Heart right ventricle (tissue), 16 donors: ENCODE measurements around the gene TIGD7. TPM values are rescaled to one million over a fixed set of nuclear protein-coding genes. Genes with fewer than 3 reads are reported as not detected.

Source experiments
- ATAC-seq, 8 donors: fragments of 200-7000 bp; cut with Tn5 transposase; one replicate each; pipeline ENCODE4 v1.9.1; 2020; ENCODE audit warnings: mild to moderate bottlenecking in 8 of 8, moderate library complexity in 8 of 8, moderate number of reproducible peaks in 1 of 8
- DNase-seq, 2 donors: peaks; one replicate each; pipeline ENCODE4 v3.0.0-alpha.2; 2020
- H3K27ac ChIP-seq, 10 donors: fragments of 200-600 bp; sonication (generic) in 2 of 10; one replicate each; pipeline versions ENCODE4 v1.5.0 to v1.8.0; 2020 to 2022; ENCODE audit warnings: mild to moderate bottlenecking in 3 of 10
- H3K27me3 ChIP-seq, 7 donors: fragments of 200-600 bp; one replicate each; pipeline ENCODE4 v1.8.0; 2021 to 2022; ENCODE audit warnings: mild to moderate bottlenecking in 2 of 7
- H3K36me3 ChIP-seq, 9 donors: fragments of 200-600 bp; sonication (generic) in 1 of 9; one replicate each; pipeline versions ENCODE4 v1.5.0 to v1.8.0; 2020 to 2022; ENCODE audit warnings: mild to moderate bottlenecking in 2 of 9
- H3K4me1 ChIP-seq, 9 donors: fragments of 200-600 bp; sonication (generic) in 1 of 9; one replicate each; pipeline versions ENCODE4 v1.5.0 to v1.8.0; 2020 to 2022; ENCODE audit warnings: mild to moderate bottlenecking in 4 of 9
- H3K4me3 ChIP-seq, 10 donors: fragments of 200-600 bp; sonication (generic) in 2 of 10; one replicate each; pipeline versions ENCODE4 v1.5.0 to v1.8.0; 2020 to 2022; ENCODE audit warnings: mild to moderate bottlenecking in 7 of 10, moderate library complexity in 2 of 10
- H3K9me3 ChIP-seq, 11 donors: fragments of 200-600 bp in 10 of 11; sonication (generic) in 2 of 11; one replicate each; pipeline versions ENCODE4 v1.5.0 to v1.8.0; 2013 to 2022; ENCODE audit warnings: mild to moderate bottlenecking in 2 of 11, control low read depth in 1 of 11, moderate library complexity in 1 of 11
- WGBS, 2 donors: extraction: QIAGEN DNeasy Blood & Tissue Kit; methylation state at CpG; one replicate each; pipeline ENCODE4 v1.1.7; 2013; ENCODE audit warnings: inconsistent platforms in 1 of 2; 5-methylcytosine and 5-hydroxymethylcytosine counted together
- intact Hi-C, 10 donors: fragments of 100-400 bp; cut with DNase I; formaldehyde crosslinking; loops; one replicate each; pipeline versions ENCODE4 v1.11.1 to v1.14.2; 2022
- polyA plus RNA-seq, 2 donors: library from polyadenylated mRNA; stranded (reverse); fragments of 200-250 nt; gene quantifications; one replicate each; pipeline ENCODE4 v1.2.3, GENCODE V29; 2013
- total RNA-seq, 10 donors: library from RNA; stranded (reverse); fragmentation: NEBNext Ultra II Directional in 3 of 10; extraction: Animal tissue kit (Norgen Biotek cat#: 25700) in 3 of 10; gene quantifications; one replicate each; pipeline versions ENCODE4 v1.2.1 to v1.2.4, GENCODE V29; 2021 to 2023
- TF ChIP-seq, protein P1 (sequence below), 9 donors: fragments of 200-600 bp; sonication (generic) in 2 of 9; IDR thresholded peaks; one replicate each; pipeline versions ENCODE4 v1.5.0 to v1.8.0; 2021 to 2022; ENCODE audit warnings: antibody characterized with exemption in 9 of 9, mild to moderate bottlenecking in 5 of 9, moderate library complexity in 1 of 9
- donor health status: Arrhythmogenic right ventricular cardiomyopathy.
- donor health status: ischemic (EF 13 %, LVEDD 7.1; RV severe dilation, severe dysfunction).
- donor health status: healthy with polysubstance abuse.
- donor health status: DM: no; HTN: yes; CAD: no.
- donor health status: DM: no; HTN: no; CAD: no.
- donor health status: ischemic (EF 25% LVEDD 6.9; RV normal size, moderate dysfunction).
- donor health status: ischemic (EF 25% LVEDD 5.7; RV mildly dilated, moderate dysfunction).
- donor health status: healthy.
- donor health status: DM: yes; HTN: yes; CAD: no.
- donor health status: Ischemic cardiomyopathy.
- donor health status: ischemic (EF 35%, LVEDD 5.7; RV mildly dilated, moderate dysfunction).
- donor health status: nonischemic (EF 11% LVEDD 7.7; RV severe dilation, severe dysfunction).
- donor health status: DM: yes; HTN: yes; CAD: no.
- donor health status: PGD.
- donor health status: ischemic (EF 29% LVEDD 5.4; RV normal size, mild dysfunction).
- donor health status: nonischemic (EF 23%, LVEDD 6.1; RV moderate dilation, normal function).

Gene TIGD7
- total and polyA plus RNA-seq, 12 donors: 4.7 to 11.2 (median 8.3) TPM

DNA sequence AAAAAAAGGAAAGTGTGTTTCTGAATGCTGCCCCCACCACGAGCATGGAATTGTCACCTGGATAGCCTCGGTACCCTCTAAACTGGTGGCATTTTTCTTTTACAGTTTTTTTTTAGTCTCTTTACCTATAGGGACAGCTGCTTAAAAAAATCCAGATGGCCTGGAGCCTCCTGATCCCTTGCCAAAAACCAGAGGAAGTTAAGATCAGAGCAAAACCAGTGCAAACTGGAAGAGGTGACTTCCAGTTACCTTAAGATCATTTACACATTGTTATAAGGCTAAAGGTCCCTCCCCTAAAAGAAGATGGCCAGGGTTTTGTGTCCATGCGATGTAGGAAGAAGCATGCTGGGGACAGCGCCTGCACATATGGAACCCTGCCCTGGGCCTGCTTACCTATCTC lies 52.3 kb downstream of the TIGD7 start:
- DNase-seq: no peak
- Histone ChIP-seq H3K9me3 (no peaks in the 10 kb centered on the region), H3K36me3 (peaks cover 0 to 18% (median 0%) of the 10 kb centered on the region in 9 donors), H3K27ac (no peak overlapping the region), H3K4me1 (peaks cover 0 to 20% (median 0%) of the 10 kb centered on the region in 9 donors), H3K27me3 (peaks cover 0 to 24% (median 0%) of the 10 kb centered on the region in 7 donors), H3K4me3 (no peak overlapping the region)
- WGBS, 2 donors: 71 to 82% methylated on average over 4 of the region's 4 CpGs
- TF ChIP-seq, protein P1, sequence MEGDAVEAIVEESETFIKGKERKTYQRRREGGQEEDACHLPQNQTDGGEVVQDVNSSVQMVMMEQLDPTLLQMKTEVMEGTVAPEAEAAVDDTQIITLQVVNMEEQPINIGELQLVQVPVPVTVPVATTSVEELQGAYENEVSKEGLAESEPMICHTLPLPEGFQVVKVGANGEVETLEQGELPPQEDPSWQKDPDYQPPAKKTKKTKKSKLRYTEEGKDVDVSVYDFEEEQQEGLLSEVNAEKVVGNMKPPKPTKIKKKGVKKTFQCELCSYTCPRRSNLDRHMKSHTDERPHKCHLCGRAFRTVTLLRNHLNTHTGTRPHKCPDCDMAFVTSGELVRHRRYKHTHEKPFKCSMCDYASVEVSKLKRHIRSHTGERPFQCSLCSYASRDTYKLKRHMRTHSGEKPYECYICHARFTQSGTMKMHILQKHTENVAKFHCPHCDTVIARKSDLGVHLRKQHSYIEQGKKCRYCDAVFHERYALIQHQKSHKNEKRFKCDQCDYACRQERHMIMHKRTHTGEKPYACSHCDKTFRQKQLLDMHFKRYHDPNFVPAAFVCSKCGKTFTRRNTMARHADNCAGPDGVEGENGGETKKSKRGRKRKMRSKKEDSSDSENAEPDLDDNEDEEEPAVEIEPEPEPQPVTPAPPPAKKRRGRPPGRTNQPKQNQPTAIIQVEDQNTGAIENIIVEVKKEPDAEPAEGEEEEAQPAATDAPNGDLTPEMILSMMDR (IDR thresholded peaks at IDR 0.05): no peak
- intact Hi-C loops: no loop called here
- no peak for ATAC-seq

DNA sequence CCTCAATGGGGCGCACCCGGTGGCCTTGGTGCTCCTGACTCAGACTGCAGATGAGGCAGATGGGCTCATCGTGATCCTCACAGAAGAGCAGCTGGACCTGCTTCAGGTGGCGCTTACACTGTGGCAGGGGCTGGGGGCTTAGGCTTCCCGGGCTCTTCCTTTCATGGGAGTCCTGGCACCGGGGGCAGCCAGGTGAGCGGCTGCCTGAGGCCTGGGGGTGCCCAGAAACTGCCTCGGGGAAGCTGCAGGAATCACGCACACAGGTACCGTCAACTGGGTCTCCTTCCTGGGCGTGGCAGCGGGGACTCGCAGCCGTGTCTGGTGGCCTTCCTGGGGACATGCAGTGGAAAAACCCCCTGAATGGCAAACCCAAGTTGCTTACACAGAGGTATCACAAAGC lies 55.8 kb downstream of the TIGD7 start:
- H3K4me3 ChIP-seq: no peak overlapping the region
- DNase-seq (no peak), ATAC-seq (no peak)
- no peak overlapping the region for H3K27ac ChIP-seq
- WGBS, 2 donors: 81 to 84% methylated on average over 14 of the region's 14 CpGs
- peaks cover 0 to 38% (median 0%) of the 10 kb centered on the region in 9 donors for H3K36me3 ChIP-seq
- TF ChIP-seq, protein P1 (IDR thresholded peaks at IDR 0.05): no peak
- peaks cover 0 to 10% (median 0%) of the 10 kb centered on the region in 7 donors for H3K27me3 ChIP-seq
- H3K4me1 ChIP-seq: peaks cover 0 to 4% (median 0%) of the 10 kb centered on the region in 9 donors
- intact Hi-C loops: no loop called here
- no peaks in the 10 kb centered on the region for H3K9me3 ChIP-seq

DNA sequence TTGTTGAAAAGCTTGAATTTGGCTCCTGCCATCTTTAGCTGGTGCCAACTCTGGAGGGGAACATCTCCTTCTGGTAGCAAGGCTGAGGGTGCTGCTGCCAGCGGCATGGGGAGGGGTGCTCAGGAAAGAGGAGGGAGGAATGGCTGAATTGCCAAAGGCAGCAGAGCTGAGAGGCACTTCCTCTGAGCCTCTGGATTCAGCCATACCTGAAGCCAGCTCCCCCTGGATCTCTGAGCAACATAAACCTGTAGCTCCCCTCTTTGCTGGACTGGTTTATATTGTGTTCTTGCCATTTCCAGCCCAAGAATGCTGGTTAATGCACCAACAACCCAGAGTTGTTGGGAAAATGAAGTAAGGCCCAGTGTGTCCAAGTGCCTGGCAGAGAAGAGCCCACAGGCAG lies 56.2 kb downstream of the TIGD7 start:
- Histone ChIP-seq H3K36me3 (peaks cover 0 to 43% (median 0%) of the 10 kb centered on the region in 9 donors), H3K4me3 (no peak overlapping the region), H3K27ac (no peak overlapping the region), H3K27me3 (peaks cover 0 to 14% (median 0%) of the 10 kb centered on the region in 7 donors), H3K9me3 (no peaks in the 10 kb centered on the region), H3K4me1 (no peaks in the 10 kb centered on the region)
- DNase-seq (no peak), ATAC-seq (no peak)
- WGBS, 2 donors: 75% methylated on average over 1 of the region's 1 CpG
- TF ChIP-seq, protein P1 (IDR thresholded peaks at IDR 0.05): no peak
- intact Hi-C loops: no loop called here

Other genes starting within 250 kb of the TIGD7 start
- 100 to 1,000 TPM in 1 of 10 donors, 10 to 100 TPM in 9; 23.4 to 204 (median 45.4) TPM for gene IL32, start 239.8 kb downstream of the TIGD7 start, total RNA-seq
- gene IL32, start 239.8 kb downstream of the TIGD7 start, polyA plus RNA-seq: 100 to 1,000 TPM in 1 of 2 donors, 10 to 100 TPM in 1; 80.6 to 116 TPM
- gene ZSCAN10, start 206.1 kb downstream of the TIGD7 start, total RNA-seq: not detected
- gene ZSCAN10, start 206.1 kb downstream of the TIGD7 start, polyA plus RNA-seq: under 1 TPM; 0.01 to 0.07 TPM
- 1 to 10 TPM; 5.8 to 9.0 (median 7.6) TPM for gene ZNF205, start 192.8 kb downstream of the TIGD7 start, total RNA-seq
- 10 to 100 TPM; 13.8 to 26.9 TPM for gene ZNF205, start 192.8 kb downstream of the TIGD7 start, polyA plus RNA-seq
- gene ZNF213, start 170.4 kb downstream of the TIGD7 start, total RNA-seq: 1 to 10 TPM; 5.9 to 9.2 (median 7.7) TPM
- 10 to 100 TPM in 1 of 2 donors, 1 to 10 TPM in 1; 6.9 to 10.1 TPM for gene ZNF213, start 170.4 kb downstream of the TIGD7 start, polyA plus RNA-seq
- gene OR1F1, start 117.2 kb downstream of the TIGD7 start, total RNA-seq: not detected
- gene OR1F1, start 117.2 kb downstream of the TIGD7 start, polyA plus RNA-seq: not detected
- gene ZNF200, start 70.3 kb downstream of the TIGD7 start, total RNA-seq: 1 to 10 TPM; 4.6 to 8.9 (median 6.1) TPM
- gene ZNF200, start 70.3 kb downstream of the TIGD7 start, polyA plus RNA-seq: 1 to 10 TPM; 2.9 to 5.4 TPM
- gene MEFV, start 48.8 kb downstream of the TIGD7 start, total RNA-seq: 1 to 10 TPM in 2 of 10 donors, under 1 TPM in 8; 0.11 to 3.1 (median 0.53) TPM
- under 1 TPM; 0.19 to 0.37 TPM for gene MEFV, start 48.8 kb downstream of the TIGD7 start, polyA plus RNA-seq
- 10 to 100 TPM in 3 of 10 donors, 1 to 10 TPM in 7; 7.2 to 13.2 (median 9.2) TPM for gene ZNF263, start 21.9 kb downstream of the TIGD7 start, total RNA-seq
- 10 to 100 TPM in 1 of 2 donors, 1 to 10 TPM in 1; 8.9 to 10.8 TPM for gene ZNF263, start 21.9 kb downstream of the TIGD7 start, polyA plus RNA-seq
- gene ZNF75A, start 67 bp upstream of the TIGD7 start, total RNA-seq: 10 to 100 TPM; 15.2 to 25.5 (median 21.6) TPM
- 10 to 100 TPM in 1 of 2 donors, 1 to 10 TPM in 1; 9.1 to 33.9 TPM for gene ZNF75A, start 67 bp upstream of the TIGD7 start, polyA plus RNA-seq
- gene OR2C1, start 50.5 kb upstream of the TIGD7 start, total RNA-seq: under 1 TPM in 2 of 10 donors, not detected in 8; 0.15 to 0.22 TPM
- under 1 TPM in 1 of 2 donors, not detected in 1; 0.01 TPM for gene OR2C1, start 50.5 kb upstream of the TIGD7 start, polyA plus RNA-seq
- gene ZSCAN32, start 95.6 kb upstream of the TIGD7 start, total RNA-seq: 1 to 10 TPM; 5.0 to 9.0 (median 6.9) TPM
- 1 to 10 TPM; 6.1 to 7.0 TPM for gene ZSCAN32, start 95.6 kb upstream of the TIGD7 start, polyA plus RNA-seq
- 10 to 100 TPM in 4 of 10 donors, 1 to 10 TPM in 6; 7.0 to 14.4 (median 9.9) TPM for gene ZNF174, start 95.8 kb upstream of the TIGD7 start, total RNA-seq
- gene ZNF174, start 95.8 kb upstream of the TIGD7 start, polyA plus RNA-seq: 1 to 10 TPM; 6.5 to 6.7 TPM
- 1 to 10 TPM; 1.1 to 2.4 (median 1.8) TPM for gene ZNF597, start 138.1 kb upstream of the TIGD7 start, total RNA-seq
- under 1 TPM; 0.73 to 0.86 TPM for gene ZNF597, start 138.1 kb upstream of the TIGD7 start, polyA plus RNA-seq
- gene NAA60, start 138.2 kb upstream of the TIGD7 start, total RNA-seq: 10 to 100 TPM; 32.1 to 57.5 (median 37.7) TPM
- gene NAA60, start 138.2 kb upstream of the TIGD7 start, polyA plus RNA-seq: 10 to 100 TPM; 33.5 to 41.6 TPM
- not detected for gene C16orf90, start 190.1 kb upstream of the TIGD7 start, total RNA-seq
- gene C16orf90, start 190.1 kb upstream of the TIGD7 start, polyA plus RNA-seq: not detected
- gene CLUAP1, start 195.6 kb upstream of the TIGD7 start, total RNA-seq: 10 to 100 TPM; 12.4 to 28.2 (median 17.4) TPM
- gene CLUAP1, start 195.6 kb upstream of the TIGD7 start, polyA plus RNA-seq: 10 to 100 TPM in 1 of 2 donors, 1 to 10 TPM in 1; 5.0 to 14.3 TPM